MM.1S (cell line): ENCODE measurements around the gene XRN2.

ENCODE experiments used
- DNase-seq: peaks from one replicate; pipeline ENCODE4 v3.0.0-alpha.2; 2015
- H2AFZ ChIP-seq: fragments of 300-600 bp; sonication (generic); 2 replicates; pipeline ENCODE4 v1.6.0; 2016; ENCODE audit warnings: antibody characterized with exemption, low read length
- H3F3A ChIP-seq: fragments of 300-600 bp; sonication (generic); 2 replicates; pipeline ENCODE4 v1.6.1; 2016; ENCODE audit warnings: mild to moderate bottlenecking, antibody characterized with exemption, low read length, moderate library complexity, mixed read lengths; ENCODE audit not compliant: insufficient read depth
- H3K27ac ChIP-seq: fragments of 300-600 bp; sonication (generic); 2 replicates; pipeline ENCODE4 v1.5.1; 2016; ENCODE audit warnings: mild to moderate bottlenecking, low read length
- H3K27me3 ChIP-seq: fragments of 300-600 bp; sonication (generic); replicated peaks from 2 replicates; pipeline ENCODE4 v1.6.0; 2016; ENCODE audit warnings: low read length; ENCODE audit not compliant: insufficient read depth
- H3K36me3 ChIP-seq: fragments of 300-600 bp; sonication (generic); replicated peaks from 2 replicates; pipeline ENCODE4 v1.6.1; 2016; ENCODE audit warnings: mild to moderate bottlenecking, low read length, mixed read lengths; ENCODE audit not compliant: insufficient read depth
- H3K4me1 ChIP-seq: fragments of 300-600 bp; sonication (generic); 2 replicates; pipeline ENCODE4 v1.6.1; 2016; ENCODE audit warnings: low read length, mixed read lengths
- H3K4me2 ChIP-seq: fragments of 300-600 bp; sonication (generic); 2 replicates; pipeline ENCODE4 v1.6.0; 2016; ENCODE audit warnings: low read depth, low read length
- H3K4me3 ChIP-seq: fragments of 300-600 bp; sonication (generic); 2 replicates; pipeline ENCODE4 v1.5.1; 2016; ENCODE audit warnings: low read length, mixed read lengths
- H3K79me2 ChIP-seq: fragments of 300-600 bp; sonication (generic); 2 replicates; pipeline ENCODE4 v1.6.1; 2016; ENCODE audit warnings: mixed run types, low read length, mixed read lengths
- H3K9ac ChIP-seq: fragments of 300-600 bp; sonication (generic); 2 replicates; pipeline ENCODE4 v1.6.1; 2016; ENCODE audit warnings: low read length, mixed read lengths
- H3K9me2 ChIP-seq: fragments of 300-600 bp; sonication (generic); replicated peaks from 2 replicates; pipeline ENCODE4 v1.6.1; 2016; ENCODE audit warnings: mild to moderate bottlenecking, low read length, mixed read lengths; ENCODE audit not compliant: insufficient read depth
- H3K9me3 ChIP-seq: fragments of 300-600 bp; sonication (generic); replicated peaks from 2 replicates; pipeline ENCODE4 v1.6.1; 2016; ENCODE audit warnings: mild to moderate bottlenecking, low read length, mixed read lengths; ENCODE audit not compliant: insufficient read depth
- H4K20me1 ChIP-seq: fragments of 300-600 bp; sonication (generic); 2 replicates; pipeline ENCODE4 v1.6.1; 2016; ENCODE audit warnings: mild to moderate bottlenecking, low read length, moderate library complexity, mixed read lengths; ENCODE audit not compliant: insufficient read depth
- EZH2 ChIP-seq: fragments of 300-600 bp; sonication (generic); optimal IDR thresholded peaks from 2 replicates; pipeline ENCODE3; 2017; ENCODE audit warnings: low read depth, mild to moderate bottlenecking, antibody characterized with exemption, low read length, mixed read lengths
- EZH2phosphoT487 ChIP-seq: fragments of 300-600 bp; sonication (generic); IDR thresholded peaks from 2 replicates; pipeline ENCODE4 v1.6.1; 2018; ENCODE audit warnings: antibody characterized with exemption, low read length
- TF ChIP-seq, protein P1 (sequence below): fragments of 300-600 bp; sonication (generic); IDR thresholded peaks from 2 replicates; pipeline ENCODE4 v1.5.1; 2016; ENCODE audit warnings: antibody characterized with exemption, low read length, mixed read lengths

Gene XRN2

GRCh38 chr20:21291026-21291425 is 12.1 kb upstream of the XRN2 start:
- TF ChIP-seq, protein P1, sequence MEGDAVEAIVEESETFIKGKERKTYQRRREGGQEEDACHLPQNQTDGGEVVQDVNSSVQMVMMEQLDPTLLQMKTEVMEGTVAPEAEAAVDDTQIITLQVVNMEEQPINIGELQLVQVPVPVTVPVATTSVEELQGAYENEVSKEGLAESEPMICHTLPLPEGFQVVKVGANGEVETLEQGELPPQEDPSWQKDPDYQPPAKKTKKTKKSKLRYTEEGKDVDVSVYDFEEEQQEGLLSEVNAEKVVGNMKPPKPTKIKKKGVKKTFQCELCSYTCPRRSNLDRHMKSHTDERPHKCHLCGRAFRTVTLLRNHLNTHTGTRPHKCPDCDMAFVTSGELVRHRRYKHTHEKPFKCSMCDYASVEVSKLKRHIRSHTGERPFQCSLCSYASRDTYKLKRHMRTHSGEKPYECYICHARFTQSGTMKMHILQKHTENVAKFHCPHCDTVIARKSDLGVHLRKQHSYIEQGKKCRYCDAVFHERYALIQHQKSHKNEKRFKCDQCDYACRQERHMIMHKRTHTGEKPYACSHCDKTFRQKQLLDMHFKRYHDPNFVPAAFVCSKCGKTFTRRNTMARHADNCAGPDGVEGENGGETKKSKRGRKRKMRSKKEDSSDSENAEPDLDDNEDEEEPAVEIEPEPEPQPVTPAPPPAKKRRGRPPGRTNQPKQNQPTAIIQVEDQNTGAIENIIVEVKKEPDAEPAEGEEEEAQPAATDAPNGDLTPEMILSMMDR = no peak
- TF ChIP-seq EZH2phosphoT487 (no peak), EZH2 (no peak)
- no peak for DNase-seq
- no peaks in the 10 kb centered on the region for H3K79me2 ChIP-seq

GRCh38 chr20:21294755-21295154 is 8.4 kb upstream of the XRN2 start:
- H3K9ac ChIP-seq = no peak overlapping the region
- H3K27ac ChIP-seq = no peak overlapping the region
- H4K20me1 ChIP-seq = no peaks in the 10 kb centered on the region
- H3F3A ChIP-seq = no peaks in the 10 kb centered on the region
- H3K4me1 ChIP-seq = no peaks in the 10 kb centered on the region
- H3K4me3 ChIP-seq = no peak overlapping the region
- TF ChIP-seq EZH2phosphoT487 = no peak
- TF ChIP-seq, protein P1 = no peak
- no peak for DNase-seq
- H3K27me3 ChIP-seq = no peaks in the 10 kb centered on the region
- H3K36me3 ChIP-seq = no peaks in the 10 kb centered on the region
- no peaks in the 10 kb centered on the region for H3K9me2 ChIP-seq
- H2AFZ ChIP-seq = no peak overlapping the region
- H3K9me3 ChIP-seq = no peaks in the 10 kb centered on the region
- H3K4me2 ChIP-seq = no peak overlapping the region
- no peaks in the 10 kb centered on the region for H3K79me2 ChIP-seq

More at GRCh38 chr20:21291026-21291425, 12.1 kb upstream of the XRN2 start:
- H3F3A ChIP-seq = no peaks in the 10 kb centered on the region
- H4K20me1 ChIP-seq = no peaks in the 10 kb centered on the region
- H3K9ac ChIP-seq = no peak overlapping the region
- no peaks in the 10 kb centered on the region for H3K36me3 ChIP-seq
- H3K27me3 ChIP-seq = no peaks in the 10 kb centered on the region
- H2AFZ ChIP-seq = no peak overlapping the region
- H3K9me3 ChIP-seq = no peaks in the 10 kb centered on the region
- no peak overlapping the region for H3K4me3 ChIP-seq
- H3K27ac ChIP-seq = no peak overlapping the region
- H3K9me2 ChIP-seq = no peaks in the 10 kb centered on the region
- H3K4me2 ChIP-seq = no peak overlapping the region
- no peaks in the 10 kb centered on the region for H3K4me1 ChIP-seq

- peaks cover 6% of the 10 kb centered on the region; the same call in 1 of the 2 replicates for H3F3A ChIP-seq
- H3K27me3 ChIP-seq = no peaks in the 10 kb centered on the region
- peak overlapping the region; percentile 85 for H3K4me2 ChIP-seq
- no peak overlapping the region for H3K27ac ChIP-seq
- H3K9me2 ChIP-seq = no peaks in the 10 kb centered on the region
- peak overlapping the region; percentile 81 for H3K4me3 ChIP-seq
- DNase-seq = no peak
- H3K4me1 ChIP-seq = 0 out of 2 replicates have a peak, but pooled peaks cover 4% of the 10 kb centered on the region
- H3K79me2 ChIP-seq = peaks cover 22% of the 10 kb centered on the region
- H3K36me3 ChIP-seq = no peaks in the 10 kb centered on the region
- H3K9me3 ChIP-seq = no peaks in the 10 kb centered on the region
- H4K20me1 ChIP-seq = peaks cover 7% of the 10 kb centered on the region
- H3K9ac ChIP-seq = peak overlapping the region; percentile 87
- H2AFZ ChIP-seq = peak overlapping the region; percentile 83
- TF ChIP-seq, protein P1 = no peak
- TF ChIP-seq EZH2 (no peak), EZH2phosphoT487 (no peak)
Observed at GRCh38 chr20:21301940-21302663, 1.0 kb upstream of the XRN2 start.
